Large intestine (tissue), 3 donors: ENCODE measurements around the gene PSMD5. TPM values are rescaled to one million over a fixed set of nuclear protein-coding genes. Genes with fewer than 3 reads are reported as not detected.

Experiments
- DNase-seq, 2 donors: peaks; one replicate each; pipeline versions ENCODE4 v3.0.0 to v3.0.0-alpha.2; 2013
- H3K27ac ChIP-seq: one replicate; pipeline ENCODE4 v1.5.1; 2013; ENCODE audit warnings: low read length
- H3K27me3 ChIP-seq: 2 replicates; pipeline ENCODE4 v1.6.1; 2013; ENCODE audit warnings: low read length; ENCODE audit not compliant: control insufficient read depth, insufficient read depth
- H3K36me3 ChIP-seq: 2 replicates; pipeline ENCODE4 v1.6.1; 2013; ENCODE audit warnings: low read length; ENCODE audit not compliant: control insufficient read depth, insufficient read depth
- H3K4me1 ChIP-seq: one replicate; pipeline ENCODE4 v1.6.1; 2013; ENCODE audit warnings: low read length; ENCODE audit not compliant: control insufficient read depth, insufficient read depth
- H3K4me3 ChIP-seq: one replicate; pipeline ENCODE4 v1.5.1; 2013; ENCODE audit warnings: low read length
- H3K9me3 ChIP-seq: one replicate; pipeline ENCODE4 v1.6.1; 2013; ENCODE audit warnings: mild to moderate bottlenecking, low read depth, low read length, moderate library complexity; ENCODE audit not compliant: control insufficient read depth
- WGBS: methylation state at CpG from one replicate; pipeline ENCODE4 v1.1.5; 2013; ENCODE audit warnings: low lambda C conversion rate; ENCODE audit not compliant: insufficient coverage; 5-methylcytosine and 5-hydroxymethylcytosine counted together
- polyA plus RNA-seq: library from polyadenylated mRNA; unstranded; fragments of 120-200 nt; gene quantifications from one replicate; pipeline ENCODE4 v1.2.1, GENCODE V29; 2013

PSMD5 gene
- polyA plus RNA-seq, 1 donor = 29.1 TPM

GRCh38 chr9:120856700-120857099, 14.0 kb upstream of the PSMD5 start:
- H3K4me1 ChIP-seq = no peaks in the 10 kb centered on the region
- H3K4me3 ChIP-seq = no peak overlapping the region
- H3K36me3 ChIP-seq = peaks cover 68% of the 10 kb centered on the region
- DNase-seq = no peak
- no peaks in the 10 kb centered on the region for H3K27me3 ChIP-seq
- H3K27ac ChIP-seq = no peak overlapping the region
- H3K9me3 ChIP-seq = no peaks in the 10 kb centered on the region
- no CpG with 5 or more reads among the region's 4 CpGs for WGBS

DNA sequence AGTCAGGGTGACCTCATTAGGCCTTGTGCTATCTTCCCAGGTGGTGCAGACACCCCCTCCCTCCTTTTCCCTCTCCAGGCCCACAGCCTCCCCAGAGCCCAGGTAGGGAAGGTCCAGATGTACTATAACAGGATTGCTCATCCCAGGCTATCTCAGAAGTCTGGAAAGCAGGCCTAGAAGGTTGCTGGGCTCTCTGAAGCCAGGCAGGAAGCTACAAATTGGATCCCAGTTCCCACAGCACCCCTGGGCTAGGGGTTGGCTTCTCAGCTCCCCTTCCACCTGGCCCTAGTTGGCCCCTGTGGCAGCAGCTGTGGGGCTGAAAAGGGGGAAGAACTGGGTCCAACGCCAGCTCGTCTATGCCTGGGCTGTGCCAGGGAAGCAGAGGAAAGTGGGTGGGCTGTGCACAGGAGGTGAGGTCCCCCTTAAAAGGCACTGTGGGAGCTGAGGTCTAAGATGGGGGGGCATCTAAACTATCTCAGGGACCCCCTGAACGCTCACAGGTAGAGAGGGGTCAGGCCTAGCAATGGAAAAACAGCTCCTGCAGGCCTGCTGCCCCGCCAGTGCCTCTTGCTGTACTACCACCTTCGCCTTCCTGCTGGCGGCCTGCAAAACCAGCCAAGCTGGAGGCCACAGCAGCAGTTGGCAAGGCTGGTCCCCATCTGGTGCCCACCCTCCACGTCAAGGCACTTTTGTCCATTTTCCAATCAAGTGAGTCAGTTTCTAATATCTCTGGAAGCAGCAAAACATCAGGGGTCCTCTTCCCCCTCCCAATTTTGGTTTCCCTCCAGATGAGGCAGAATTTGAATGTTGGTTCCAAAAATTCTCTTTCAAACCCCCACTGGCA, 13.3 kb upstream of the PSMD5 start:
- Histone ChIP-seq H3K9me3 (no peaks in the 10 kb centered on the region), H3K36me3 (peaks cover 68% of the 10 kb centered on the region), H3K27me3 (no peaks in the 10 kb centered on the region), H3K4me3 (no peak overlapping the region), H3K27ac (no peak overlapping the region), H3K4me1 (no peaks in the 10 kb centered on the region)
- WGBS = 89% methylated on average over 3 of the region's 7 CpGs
- DNase-seq = no peak

DNA sequence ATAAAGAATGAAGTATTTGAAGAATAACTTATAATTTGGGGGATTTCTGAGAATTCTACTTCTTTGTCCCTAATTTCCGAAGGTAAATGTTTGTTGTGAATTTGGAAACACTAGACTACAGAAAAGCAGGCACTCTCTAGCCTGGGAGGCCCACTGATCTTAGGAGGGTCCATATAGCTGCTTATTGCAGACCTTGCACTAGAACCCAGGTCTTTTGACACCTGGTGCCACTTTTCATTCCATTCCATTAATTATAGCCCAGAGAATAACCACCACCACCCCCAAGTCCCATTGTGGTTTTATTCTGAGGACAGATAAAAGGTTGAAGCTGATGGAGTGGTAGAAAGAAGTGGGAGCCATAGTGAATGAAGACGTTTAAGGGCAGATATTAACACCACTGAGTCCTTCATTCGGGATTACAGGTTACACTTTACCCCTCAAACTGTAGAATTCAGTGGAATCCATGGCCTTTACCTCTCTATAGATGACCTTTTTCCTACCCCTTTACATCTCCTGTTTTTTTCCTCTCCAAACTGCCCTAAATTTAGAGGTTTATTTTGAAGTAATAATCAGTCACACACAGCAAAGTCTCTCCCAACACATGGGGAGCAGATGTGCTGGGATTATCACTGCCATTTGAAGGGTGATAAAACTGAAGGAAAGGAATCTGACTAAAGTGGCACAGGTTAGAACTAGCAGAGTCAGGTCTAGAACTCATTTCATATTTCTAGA, 12.0 kb upstream of the PSMD5 start:
- no CpG with 5 or more reads among the region's 3 CpGs for WGBS
- no peak overlapping the region for H3K4me3 ChIP-seq
- no peaks in the 10 kb centered on the region for H3K4me1 ChIP-seq
- H3K27ac ChIP-seq = no peak overlapping the region
- peaks cover 65% of the 10 kb centered on the region for H3K36me3 ChIP-seq
- H3K9me3 ChIP-seq = no peaks in the 10 kb centered on the region
- DNase-seq = no peak
- no peaks in the 10 kb centered on the region for H3K27me3 ChIP-seq

DNA sequence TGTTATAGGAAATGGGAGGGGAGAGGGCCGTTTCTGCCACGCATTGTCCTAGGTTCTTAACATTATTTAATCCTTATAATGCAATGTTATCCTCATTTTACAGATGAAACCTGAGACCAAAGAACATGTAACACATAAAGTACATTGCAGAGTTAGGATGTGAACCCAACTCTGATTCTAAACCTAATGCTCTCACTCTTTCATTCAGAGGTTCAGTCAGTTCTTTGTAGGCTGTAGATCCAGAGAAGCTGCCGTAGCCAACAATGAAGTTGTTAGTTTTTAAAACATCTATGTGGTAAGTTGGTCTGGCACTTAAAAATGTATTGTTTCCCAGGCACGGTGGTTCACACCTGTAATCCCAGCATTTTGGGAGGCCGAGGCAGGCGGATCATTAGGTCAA, 10.5 kb upstream of the PSMD5 start:
- no peak for DNase-seq
- no peak overlapping the region for H3K4me3 ChIP-seq
- H3K4me1 ChIP-seq = no peaks in the 10 kb centered on the region
- H3K36me3 ChIP-seq = peaks cover 61% of the 10 kb centered on the region
- WGBS = no CpG with 5 or more reads among the region's 6 CpGs
- H3K27ac ChIP-seq = no peak overlapping the region
- no peaks in the 10 kb centered on the region for H3K27me3 ChIP-seq
- no peaks in the 10 kb centered on the region for H3K9me3 ChIP-seq

GRCh38 chr9:120852240-120853010, 9.7 kb upstream of the PSMD5 start:
- H3K27me3 ChIP-seq = no peaks in the 10 kb centered on the region
- H3K9me3 ChIP-seq = no peaks in the 10 kb centered on the region
- no peaks in the 10 kb centered on the region for H3K4me1 ChIP-seq
- DNase-seq = peak in 1 of 2 donors; percentile 35
- no CpG with 5 or more reads among the region's 5 CpGs for WGBS
- H3K4me3 ChIP-seq = no peak overlapping the region
- H3K27ac ChIP-seq = peak overlapping the region; percentile 12
- peaks cover 55% of the 10 kb centered on the region for H3K36me3 ChIP-seq

GRCh38 chr9:120851449-120851848, 8.7 kb upstream of the PSMD5 start:
- no peaks in the 10 kb centered on the region for H3K27me3 ChIP-seq
- no peak overlapping the region for H3K27ac ChIP-seq
- H3K4me1 ChIP-seq = no peaks in the 10 kb centered on the region
- WGBS = no CpG with 5 or more reads among the region's 1 CpG
- no peaks in the 10 kb centered on the region for H3K9me3 ChIP-seq
- no peak overlapping the region for H3K4me3 ChIP-seq
- peaks cover 55% of the 10 kb centered on the region for H3K36me3 ChIP-seq
- no peak for DNase-seq

- WGBS = 100% methylated on average over 1 of the region's 3 CpGs
- Histone ChIP-seq H3K27ac (no peak overlapping the region), H3K4me1 (no peaks in the 10 kb centered on the region), H3K36me3 (peaks cover 58% of the 10 kb centered on the region), H3K27me3 (no peaks in the 10 kb centered on the region), H3K4me3 (no peak overlapping the region), H3K9me3 (no peaks in the 10 kb centered on the region)
- no peak for DNase-seq
Observed at GRCh38 chr9:120850315-120850714, 7.6 kb upstream of the PSMD5 start.

GRCh38 chr9:120846906-120847305, 4.2 kb upstream of the PSMD5 start:
- no CpG with 5 or more reads among the region's 1 CpG for WGBS
- H3K4me3 ChIP-seq = no peak overlapping the region
- DNase-seq = no peak
- H3K27me3 ChIP-seq = no peaks in the 10 kb centered on the region
- H3K9me3 ChIP-seq = no peaks in the 10 kb centered on the region
- peaks cover 8% of the 10 kb centered on the region for H3K4me1 ChIP-seq
- H3K27ac ChIP-seq = no peak overlapping the region
- H3K36me3 ChIP-seq = peaks cover 50% of the 10 kb centered on the region

- WGBS = 100% methylated on average over 1 of the region's 3 CpGs
- Histone ChIP-seq H3K4me3 (no peak overlapping the region), H3K27ac (no peak overlapping the region), H3K9me3 (no peaks in the 10 kb centered on the region), H3K36me3 (peaks cover 45% of the 10 kb centered on the region), H3K4me1 (peaks cover 8% of the 10 kb centered on the region), H3K27me3 (no peaks in the 10 kb centered on the region)
- DNase-seq = no peak
Observed at GRCh38 chr9:120846251-120846889, 3.6 kb upstream of the PSMD5 start.

DNA sequence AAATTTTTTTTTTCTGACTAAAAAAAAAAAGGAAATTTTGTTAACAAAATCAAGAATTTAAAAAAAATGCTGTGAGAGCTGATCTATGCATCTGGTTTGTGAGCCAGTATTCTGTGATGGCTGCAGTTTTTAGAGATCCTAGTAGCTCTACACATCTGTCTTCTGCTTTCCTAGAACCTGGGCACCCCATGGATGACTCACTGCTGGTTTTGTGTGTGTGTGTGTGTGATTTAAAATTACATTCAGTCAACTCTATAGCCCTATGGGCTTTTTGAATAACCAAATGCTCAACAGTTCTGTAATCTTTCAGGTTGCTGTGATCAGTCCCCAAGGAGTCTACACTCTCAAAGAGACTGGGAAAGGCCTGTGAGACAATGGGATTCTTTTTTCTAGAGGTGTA, 2.5 kb upstream of the PSMD5 start:
- H3K27me3 ChIP-seq = no peaks in the 10 kb centered on the region
- H3K4me3 ChIP-seq = no peak overlapping the region
- H3K9me3 ChIP-seq = no peaks in the 10 kb centered on the region
- no peak overlapping the region for H3K27ac ChIP-seq
- peaks cover 8% of the 10 kb centered on the region for H3K4me1 ChIP-seq
- H3K36me3 ChIP-seq = peaks cover 35% of the 10 kb centered on the region
- DNase-seq = no peak
